CD4-positive, alpha-beta T cell treated with Interleukin-4 for 4 hours (primary cell): ENCODE results near the gene CT45A9.
"Not testable (repeated sequence)": the region's sequence is repeated elsewhere in the genome, so short reads cannot be mapped to it uniquely, and the experiment has no call there.

Experiments used
- DNase-seq: peaks from one replicate; pipeline ENCODE4 v3.0.0-alpha.2; 2020

CT45A9 gene

GRCh38 chrX:135871712-135872111 is at the start of gene CT45A9:
CT45A9 (minus strand) TSS chrX:135871812; CDS start chrX:135868061, 3,751 bp downstream.
- not testable (repeated sequence) for DNase-seq

- DNase-seq = not testable (repeated sequence)
Measured at GRCh38 chrX:135920516-135920915, 48.9 kb upstream of the CT45A9 start.

GRCh38 chrX:135914404-135914803 is 42.8 kb upstream of the CT45A9 start:
- DNase-seq = no peak

- DNase-seq = no peak
Measured at GRCh38 chrX:135910251-135910650, 38.6 kb upstream of the CT45A9 start.

- no peak for DNase-seq
Measured at GRCh38 chrX:135893294-135893817, 21.7 kb upstream of the CT45A9 start, which contains the start of the genes CT45A10 and SAGE1. CT45A10 (minus strand) TSS chrX:135893444; CDS start chrX:135885344, 8,100 bp downstream. SAGE1 (plus strand) TSS chrX:135893716; CDS start chrX:135896243, 2,527 bp downstream.

GRCh38 chrX:135892781-135893180 is 21.2 kb upstream of the CT45A9 start:
- no peak for DNase-seq

- DNase-seq = no peak
Measured at GRCh38 chrX:135890087-135890585, 18.5 kb upstream of the CT45A9 start.

- not testable (repeated sequence) for DNase-seq
Measured at GRCh38 chrX:135888976-135889375, 17.4 kb upstream of the CT45A9 start.

GRCh38 chrX:135888230-135888629 is 16.6 kb upstream of the CT45A9 start:
- not testable (repeated sequence) for DNase-seq

- not testable (repeated sequence) for DNase-seq
Measured at GRCh38 chrX:135882741-135883140, 11.1 kb upstream of the CT45A9 start.

GRCh38 chrX:135854438-135854837 is 17.2 kb downstream of the CT45A9 start, which contains the start of gene CT45A8:
CT45A8 (minus strand) TSS chrX:135854538; CDS start chrX:135850783, 3,755 bp downstream.
- DNase-seq = not testable (repeated sequence)

GRCh38 chrX:135837180-135837579 is 34.4 kb downstream of the CT45A9 start, which contains the start of gene CT45A7:
CT45A7 (minus strand) TSS chrX:135837280; CDS start chrX:135833533, 3,747 bp downstream.
- DNase-seq = not testable (repeated sequence)

GRCh38 chrX:135819912-135820311 is 51.7 kb downstream of the CT45A9 start, which contains the start of gene CT45A2:
CT45A2 (minus strand) TSS chrX:135820012; CDS start chrX:135816265, 3,747 bp downstream.
- DNase-seq = not testable (repeated sequence)
